GM12872 (cell line): Measurements from ENCODE around the gene NOTCH3.

ENCODE experiments used
- TF ChIP-seq, protein P1 (sequence below): IDR thresholded peaks from 3 replicates; pipeline ENCODE4 v1.5.1; 2011; ENCODE audit warnings: low read depth, mild to moderate bottlenecking, low read length, moderate library complexity; ENCODE audit not compliant: insufficient read depth

The NOTCH3 gene

DNA sequence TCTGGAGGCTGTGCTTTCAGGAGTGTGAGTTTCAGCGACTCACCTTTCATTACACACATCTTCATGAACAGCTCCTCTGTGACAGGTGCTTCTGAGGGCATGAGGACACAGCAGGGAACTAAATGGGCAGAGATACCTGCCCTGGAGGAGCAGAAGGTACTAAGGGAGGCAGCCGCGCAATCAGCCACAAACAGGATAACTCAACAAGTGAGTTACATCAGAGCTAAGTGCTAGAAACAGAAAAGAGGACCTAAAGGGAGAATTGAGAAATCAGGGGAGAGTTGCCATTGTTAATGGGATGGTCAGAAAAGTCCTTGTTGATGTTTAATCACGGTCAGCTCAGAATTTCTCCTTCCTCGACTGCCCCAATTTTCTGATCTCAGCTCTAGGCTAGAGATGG, 51.1 kb downstream of the NOTCH3 start:
- TF ChIP-seq, protein P1, sequence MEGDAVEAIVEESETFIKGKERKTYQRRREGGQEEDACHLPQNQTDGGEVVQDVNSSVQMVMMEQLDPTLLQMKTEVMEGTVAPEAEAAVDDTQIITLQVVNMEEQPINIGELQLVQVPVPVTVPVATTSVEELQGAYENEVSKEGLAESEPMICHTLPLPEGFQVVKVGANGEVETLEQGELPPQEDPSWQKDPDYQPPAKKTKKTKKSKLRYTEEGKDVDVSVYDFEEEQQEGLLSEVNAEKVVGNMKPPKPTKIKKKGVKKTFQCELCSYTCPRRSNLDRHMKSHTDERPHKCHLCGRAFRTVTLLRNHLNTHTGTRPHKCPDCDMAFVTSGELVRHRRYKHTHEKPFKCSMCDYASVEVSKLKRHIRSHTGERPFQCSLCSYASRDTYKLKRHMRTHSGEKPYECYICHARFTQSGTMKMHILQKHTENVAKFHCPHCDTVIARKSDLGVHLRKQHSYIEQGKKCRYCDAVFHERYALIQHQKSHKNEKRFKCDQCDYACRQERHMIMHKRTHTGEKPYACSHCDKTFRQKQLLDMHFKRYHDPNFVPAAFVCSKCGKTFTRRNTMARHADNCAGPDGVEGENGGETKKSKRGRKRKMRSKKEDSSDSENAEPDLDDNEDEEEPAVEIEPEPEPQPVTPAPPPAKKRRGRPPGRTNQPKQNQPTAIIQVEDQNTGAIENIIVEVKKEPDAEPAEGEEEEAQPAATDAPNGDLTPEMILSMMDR, result no peak

DNA sequence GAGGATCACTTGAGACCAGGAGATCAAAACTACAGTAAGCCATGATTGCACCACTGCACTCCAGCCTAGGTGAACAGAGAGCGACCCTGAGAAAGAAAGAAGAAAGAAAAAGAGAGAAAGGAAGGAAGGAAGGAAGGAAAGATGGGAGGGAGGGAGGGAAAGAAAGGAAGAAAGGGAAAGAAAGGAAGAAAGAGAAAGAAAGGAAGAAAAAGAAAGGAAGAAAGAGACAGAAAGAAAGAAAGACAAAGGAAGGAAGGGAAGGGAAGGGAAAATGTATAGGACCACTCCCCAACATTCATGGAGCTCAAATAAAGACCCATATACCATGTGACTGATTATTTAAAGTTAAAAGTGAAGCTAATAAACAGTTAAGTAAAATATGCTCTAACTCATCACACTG, 53.7 kb downstream of the NOTCH3 start:
- TF ChIP-seq, protein P1, result no peak

DNA sequence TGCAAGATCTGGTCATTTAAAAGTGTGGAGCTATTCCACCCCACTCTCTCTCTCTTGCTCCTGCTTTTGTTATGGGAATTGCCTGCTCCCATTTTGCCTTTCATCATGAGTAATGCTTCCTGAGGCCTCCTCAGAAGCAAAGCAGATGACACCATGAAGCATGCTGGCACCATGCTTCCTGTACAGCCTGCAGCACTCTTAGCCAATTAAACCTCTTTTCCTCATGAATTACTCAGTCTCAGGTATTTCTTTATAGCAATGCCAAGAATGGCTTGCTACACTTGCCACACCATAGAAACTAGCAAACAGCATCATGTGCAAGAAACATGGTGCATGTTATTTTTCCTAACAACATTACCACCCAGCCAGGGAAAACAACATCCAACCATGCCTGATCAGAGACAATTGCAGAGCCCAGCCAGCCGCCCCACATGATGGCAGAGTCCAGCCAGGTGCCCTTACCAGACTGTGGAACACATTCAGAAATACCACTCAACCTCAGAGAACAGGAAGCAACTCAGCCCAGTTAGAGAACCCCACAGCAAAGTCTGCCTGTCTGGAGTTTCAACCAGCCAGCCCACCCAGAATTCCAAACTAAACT, 56.6 kb downstream of the NOTCH3 start:
- TF ChIP-seq, protein P1, result no peak

DNA sequence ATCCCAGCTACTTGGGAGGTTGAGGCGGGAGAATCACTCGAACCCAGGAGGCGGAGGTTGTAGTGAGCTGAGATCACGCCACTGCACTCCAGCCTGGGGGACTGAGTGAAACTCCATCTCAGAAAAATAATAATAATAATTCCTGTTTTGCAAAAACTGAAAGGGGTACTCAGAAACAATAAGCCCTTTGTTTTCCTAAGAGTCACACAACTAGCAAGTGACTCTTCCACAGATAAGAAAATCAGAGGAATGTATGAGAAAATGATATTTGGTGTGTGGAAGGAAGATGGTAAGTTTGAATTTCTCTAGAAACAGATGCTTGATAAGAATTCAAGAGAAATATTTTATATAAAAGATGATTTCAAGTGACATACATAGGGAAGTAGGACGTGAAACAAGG, 58.5 kb downstream of the NOTCH3 start:
- TF ChIP-seq, protein P1, result no peak

DNA sequence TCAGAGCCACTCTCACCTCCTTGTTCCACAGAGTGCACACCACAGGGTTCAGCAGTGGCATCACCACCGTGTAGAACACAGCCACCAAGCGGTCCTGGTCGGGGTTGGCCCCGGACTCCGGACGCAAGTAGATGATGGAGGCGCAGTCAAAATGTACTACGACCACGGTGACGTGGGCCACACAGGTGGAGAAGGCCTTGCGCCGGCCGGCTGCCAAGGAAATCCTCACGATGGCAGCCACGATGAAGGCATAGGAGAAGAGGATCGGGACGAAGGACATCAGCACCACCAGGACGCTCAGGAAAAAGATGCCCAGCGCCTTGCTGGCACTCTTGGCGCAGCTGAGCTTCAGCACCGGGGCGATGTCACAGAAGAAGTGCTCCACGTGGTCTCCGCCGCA, 59.7 kb downstream of the NOTCH3 start:
- TF ChIP-seq, protein P1, result no peak

DNA sequence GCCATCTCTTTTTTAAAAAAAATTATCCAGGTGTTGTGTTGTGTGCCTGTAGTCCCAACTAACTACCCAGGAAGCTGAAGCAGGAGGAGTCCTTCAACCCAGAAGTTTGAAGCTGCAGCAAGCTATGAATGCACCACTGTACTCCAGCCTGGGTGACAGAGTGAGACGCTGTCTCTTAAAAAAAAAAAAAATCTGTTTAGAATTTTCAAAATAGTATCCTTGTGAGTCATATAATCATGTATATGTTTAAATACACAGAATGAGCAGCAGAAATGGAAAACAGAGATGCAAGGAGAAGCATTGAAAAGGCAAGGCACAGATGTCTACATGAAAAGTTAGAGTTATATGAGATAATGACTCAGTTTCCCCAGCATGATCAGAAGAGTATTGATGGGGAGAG, 62.4 kb downstream of the NOTCH3 start:
- TF ChIP-seq, protein P1, result no peak

DNA sequence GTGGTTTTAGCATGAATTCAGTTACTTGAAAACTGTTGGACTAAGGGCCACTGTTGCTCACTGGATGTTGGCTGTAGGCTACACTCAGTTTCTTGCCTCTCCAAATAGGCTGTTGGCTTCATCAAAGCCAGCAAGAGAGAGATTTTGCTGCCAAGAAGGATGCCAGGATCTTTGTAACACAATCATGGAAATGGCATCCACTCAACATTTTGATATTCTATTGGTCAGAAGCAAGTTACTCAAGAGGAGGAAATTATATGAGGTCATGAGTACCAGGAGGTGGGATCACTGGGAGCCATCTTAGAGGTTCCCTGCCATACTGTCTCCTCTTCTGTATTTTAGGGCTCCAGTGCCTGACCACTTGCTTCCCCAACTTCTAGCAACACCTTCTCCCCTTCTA, 63.0 kb downstream of the NOTCH3 start:
- TF ChIP-seq, protein P1, result no peak
